NB4 (cell line): Measurements from ENCODE around the gene SULT1C3.

Experiments used
- MAX ChIP-seq: IDR thresholded peaks from 2 replicates; pipeline ENCODE4 v1.6.1; 2011; ENCODE audit warnings: low read depth, low read length
- POLR2A ChIP-seq: IDR thresholded peaks from 2 replicates; pipeline ENCODE4 v1.6.1; 2011; ENCODE audit warnings: mild to moderate bottlenecking; ENCODE audit not compliant: insufficient read length; ENCODE audit errors: extremely low read depth
- TF ChIP-seq, protein P1 (sequence below): IDR thresholded peaks from one replicate; pipeline ENCODE4 v1.5.1; 2012; ENCODE audit warnings: low read depth, low read length

GRCh38 chr2:108278631-108279030, 38.9 kb downstream of the SULT1C3 start:
- TF ChIP-seq, protein P1, sequence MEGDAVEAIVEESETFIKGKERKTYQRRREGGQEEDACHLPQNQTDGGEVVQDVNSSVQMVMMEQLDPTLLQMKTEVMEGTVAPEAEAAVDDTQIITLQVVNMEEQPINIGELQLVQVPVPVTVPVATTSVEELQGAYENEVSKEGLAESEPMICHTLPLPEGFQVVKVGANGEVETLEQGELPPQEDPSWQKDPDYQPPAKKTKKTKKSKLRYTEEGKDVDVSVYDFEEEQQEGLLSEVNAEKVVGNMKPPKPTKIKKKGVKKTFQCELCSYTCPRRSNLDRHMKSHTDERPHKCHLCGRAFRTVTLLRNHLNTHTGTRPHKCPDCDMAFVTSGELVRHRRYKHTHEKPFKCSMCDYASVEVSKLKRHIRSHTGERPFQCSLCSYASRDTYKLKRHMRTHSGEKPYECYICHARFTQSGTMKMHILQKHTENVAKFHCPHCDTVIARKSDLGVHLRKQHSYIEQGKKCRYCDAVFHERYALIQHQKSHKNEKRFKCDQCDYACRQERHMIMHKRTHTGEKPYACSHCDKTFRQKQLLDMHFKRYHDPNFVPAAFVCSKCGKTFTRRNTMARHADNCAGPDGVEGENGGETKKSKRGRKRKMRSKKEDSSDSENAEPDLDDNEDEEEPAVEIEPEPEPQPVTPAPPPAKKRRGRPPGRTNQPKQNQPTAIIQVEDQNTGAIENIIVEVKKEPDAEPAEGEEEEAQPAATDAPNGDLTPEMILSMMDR = no peak
- no peak for TF ChIP-seq POLR2A
- no peak for TF ChIP-seq MAX
